Activated T-cell treated with anti-CD3 and anti-CD28 coated beads, Interleukin-2, amount 50 U/mL, for 1 hour (primary cell): Measurements from ENCODE around the gene GINS2.

Source experiments
- DNase-seq: peaks from one replicate; pipeline ENCODE4 v3.0.0-alpha.2; 2020

GINS2 gene

DNA sequence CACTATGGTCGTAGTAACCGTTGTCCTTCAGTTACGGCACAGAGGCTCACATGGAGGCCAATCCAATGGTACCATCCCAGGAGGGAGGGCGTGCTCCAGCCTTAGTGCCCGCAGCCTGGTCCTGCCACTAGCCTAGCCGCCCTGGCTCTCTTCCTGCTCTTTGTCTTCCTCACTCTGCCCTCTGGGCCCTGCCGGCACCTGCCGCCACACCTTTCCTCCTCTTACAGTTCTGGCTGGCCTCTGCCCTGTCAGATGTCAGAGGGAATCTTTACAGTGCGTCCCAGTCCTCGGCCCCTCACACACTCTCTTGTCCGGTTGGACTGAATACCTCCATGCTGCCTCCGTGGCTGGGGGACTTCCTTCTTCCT lies 23.4 kb downstream of the GINS2 start:
- no peak for DNase-seq

GRCh38 chr16:85664580-85665372 lies 24.0 kb downstream of the GINS2 start:
- DNase-seq: no peak

GRCh38 chr16:85663891-85664321 lies 24.8 kb downstream of the GINS2 start:
- no peak for DNase-seq

GRCh38 chr16:85662976-85663830 lies 25.6 kb downstream of the GINS2 start:
- no peak for DNase-seq

DNA sequence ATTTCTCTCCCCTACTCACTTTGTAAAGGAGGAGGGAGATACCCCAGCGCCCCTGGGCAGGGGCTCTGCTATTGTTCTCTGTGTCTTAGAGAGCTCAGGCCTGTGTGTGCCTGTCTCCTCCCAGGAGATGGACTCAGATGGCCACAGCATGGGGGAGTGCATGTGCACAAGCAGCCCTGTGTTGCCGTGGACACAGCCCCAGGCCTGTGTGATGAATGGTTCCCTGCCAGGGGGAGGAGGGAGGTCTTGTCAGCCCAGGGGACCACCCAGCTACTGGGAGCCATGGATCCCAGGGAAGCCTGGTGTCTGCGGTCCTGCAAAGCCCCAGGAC lies 26.3 kb downstream of the GINS2 start:
- no peak for DNase-seq

DNA sequence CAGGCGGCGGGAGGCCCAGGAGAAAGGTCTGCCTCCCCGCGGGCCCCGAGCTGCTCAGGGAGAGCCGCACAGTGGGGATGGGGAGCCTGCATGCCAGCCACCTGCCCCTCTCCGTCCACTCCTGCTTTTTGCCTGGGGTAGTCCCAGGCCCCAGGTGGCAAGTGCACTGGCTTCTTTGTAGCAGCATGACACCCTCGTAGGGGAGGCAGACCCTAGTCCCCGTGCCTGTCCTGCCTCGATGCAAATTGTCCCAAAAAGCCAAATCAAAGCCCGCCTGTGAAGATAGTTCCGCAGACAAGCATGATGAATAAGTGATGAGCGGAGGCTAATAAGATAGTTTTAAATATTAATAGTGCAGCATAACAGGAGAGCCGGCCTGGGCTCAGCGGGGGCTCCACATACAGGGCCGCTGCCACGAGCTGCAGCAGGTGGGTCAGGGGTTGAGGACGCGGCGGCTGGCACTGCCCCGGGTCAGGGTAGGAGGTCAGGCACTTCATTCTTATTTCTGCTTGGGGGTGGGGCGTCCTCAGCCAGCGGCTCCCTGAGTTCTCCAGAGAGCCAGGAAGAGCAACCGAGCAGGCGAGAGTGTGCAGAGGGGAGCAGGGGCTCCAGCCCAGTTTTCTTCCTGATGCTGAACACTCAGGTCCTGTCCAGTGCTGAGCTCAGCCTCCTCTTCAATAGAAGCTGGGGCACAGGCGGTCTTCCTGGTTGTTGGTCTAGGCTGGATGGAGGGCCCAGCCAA lies 26.8 kb downstream of the GINS2 start:
- no peak for DNase-seq

GRCh38 chr16:85660843-85661739 lies 27.7 kb downstream of the GINS2 start:
- no peak for DNase-seq

- peak; percentile 71 for DNase-seq
Observed at GRCh38 chr16:85659805-85660511, 28.8 kb downstream of the GINS2 start.

- DNase-seq: no peak
Observed at GRCh38 chr16:85659336-85659735, 29.4 kb downstream of the GINS2 start.

GRCh38 chr16:85658504-85659326 lies 30.0 kb downstream of the GINS2 start:
- DNase-seq: no peak

GRCh38 chr16:85657996-85658395 lies 30.8 kb downstream of the GINS2 start:
- no peak for DNase-seq

- no peak for DNase-seq
Observed at GRCh38 chr16:85657267-85657650, 31.5 kb downstream of the GINS2 start.

DNA sequence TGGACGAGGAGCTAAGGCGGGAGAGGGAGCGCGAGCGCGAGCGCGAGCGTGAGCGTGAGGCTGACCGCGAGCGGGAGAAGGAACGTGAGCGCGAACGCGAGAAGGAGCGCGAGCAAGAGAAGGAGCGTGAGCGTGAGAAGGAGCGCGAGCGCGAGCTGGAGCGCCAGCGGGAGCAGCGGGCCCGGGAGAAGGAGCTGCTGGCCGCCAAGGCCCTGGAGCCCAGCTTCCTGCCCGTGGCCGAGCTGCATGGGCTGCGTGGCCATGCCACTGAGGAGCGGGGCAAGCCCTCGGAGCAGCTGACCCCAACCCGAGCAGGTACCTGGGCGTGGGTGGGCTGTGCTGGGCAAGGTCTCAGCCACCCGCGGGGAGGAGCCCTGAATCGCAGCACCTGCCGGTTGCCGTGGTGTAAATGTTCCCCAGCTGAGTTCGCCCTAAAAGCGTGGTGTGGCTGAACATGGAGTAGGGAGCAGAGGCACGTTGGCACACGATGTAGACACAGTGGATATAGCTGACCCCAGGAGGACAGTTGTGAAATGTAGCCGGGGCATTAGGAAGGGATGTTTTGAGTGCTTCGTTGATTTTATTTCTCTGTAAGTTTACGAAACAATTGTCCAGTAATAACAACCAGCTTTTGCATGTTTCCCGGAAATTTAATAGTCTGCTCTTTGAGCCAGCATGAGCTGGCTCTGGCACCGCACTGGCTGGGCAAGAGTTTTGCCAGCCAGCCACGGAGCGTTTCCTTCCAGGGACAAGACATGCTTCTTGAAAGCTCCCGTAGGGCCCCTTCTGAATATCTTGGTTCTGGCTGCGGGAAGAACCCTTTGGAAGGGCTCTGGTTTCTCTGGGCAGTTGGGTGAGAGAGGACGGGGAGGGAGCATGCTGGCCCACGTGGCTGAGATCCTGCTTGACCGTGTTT lies 32.1 kb downstream of the GINS2 start:
- DNase-seq: no peak

GRCh38 chr16:85655216-85656129 lies 33.3 kb downstream of the GINS2 start:
- DNase-seq: no peak

GRCh38 chr16:85654251-85655095 lies 34.3 kb downstream of the GINS2 start:
- DNase-seq: no peak

DNA sequence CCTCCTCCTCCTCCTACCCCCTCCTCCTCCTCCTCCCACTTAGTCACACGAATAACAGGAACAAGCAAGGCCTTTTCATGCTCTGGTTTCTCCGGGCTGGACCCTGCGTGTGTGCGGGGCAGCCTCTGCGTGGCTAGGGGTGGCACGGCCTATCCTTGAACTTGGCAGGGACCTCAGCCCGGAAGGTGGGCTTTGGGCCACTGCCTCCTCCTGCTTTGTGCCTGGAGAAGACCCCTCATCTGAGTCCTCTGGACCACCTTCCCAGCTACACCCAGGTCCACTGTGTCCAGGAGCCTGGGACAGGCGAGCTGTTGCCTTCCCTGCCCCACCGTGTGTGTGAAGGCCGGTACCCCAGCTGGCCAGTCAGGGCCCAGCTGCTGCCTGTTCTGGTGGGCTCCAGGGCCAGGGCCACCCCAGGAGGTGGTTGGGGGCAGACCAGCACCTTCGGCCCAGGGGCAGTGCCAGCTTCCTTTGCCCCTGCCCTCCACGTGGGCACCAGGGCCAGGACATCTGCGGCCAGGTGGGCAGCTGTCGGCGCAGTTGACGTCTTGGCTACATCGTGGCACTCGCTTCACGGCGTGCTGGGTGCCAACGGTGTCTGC lies 35.4 kb downstream of the GINS2 start:
- no peak for DNase-seq
